ENCODE data around the gene PGA3.
A peak's percentile ranks its signal among the peaks of the same experiment; 100 is the strongest.
"Not testable (repeated sequence)": the region's sequence is repeated elsewhere in the genome, so short reads cannot be mapped to it uniquely, and the experiment has no call there.

PGA3 gene

DNA sequence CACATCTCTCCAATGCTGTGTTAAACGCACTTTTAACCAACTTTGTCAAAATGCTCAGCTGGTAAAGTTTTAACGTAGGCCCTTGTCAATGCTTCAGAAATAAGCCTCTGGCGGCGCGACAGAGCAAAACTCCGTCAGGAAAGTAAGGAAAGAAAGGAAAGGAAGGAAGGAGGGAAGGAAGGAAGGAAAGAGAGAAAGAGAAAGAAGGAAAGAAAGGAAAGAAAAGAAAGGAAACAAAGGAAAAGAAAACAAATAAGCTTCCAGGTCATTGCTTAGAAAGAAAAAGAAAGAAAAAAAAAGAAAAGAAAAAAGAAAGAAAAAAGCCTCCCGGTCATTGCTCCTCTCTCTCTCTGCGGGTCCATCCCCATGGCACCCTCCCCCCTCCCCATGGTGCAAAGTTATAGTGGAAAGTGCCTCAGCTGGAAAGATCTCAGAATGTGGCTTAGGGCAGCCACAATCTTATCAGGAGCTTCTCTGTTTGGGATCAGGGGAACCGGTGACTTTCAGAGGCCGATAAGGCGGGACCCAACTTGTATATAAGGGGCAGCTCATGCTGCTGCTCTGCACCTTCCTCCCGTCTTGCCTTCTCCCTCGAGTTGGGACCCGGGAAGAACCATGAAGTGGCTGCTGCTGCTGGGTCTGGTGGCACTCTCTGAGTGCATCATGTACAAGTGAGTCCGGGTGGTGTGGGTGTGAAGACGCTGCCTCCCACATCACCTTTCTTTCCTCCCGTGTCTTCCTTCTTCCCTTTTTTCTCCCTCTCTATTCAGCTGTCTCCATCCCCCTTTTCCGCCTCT, at the start of gene PGA3:
PGA3 (plus strand) TSS at position 566 of the 797 bp plus-strand sequence; CDS start at position 616, 50 bp downstream.
- DNase-seq (ENCODE audit: low spot score) = not testable (repeated sequence)

GRCh38 chr11:61153593-61154095, 49.7 kb upstream of the PGA3 start:
- no peak for DNase-seq (ENCODE audit: low spot score)

DNA sequence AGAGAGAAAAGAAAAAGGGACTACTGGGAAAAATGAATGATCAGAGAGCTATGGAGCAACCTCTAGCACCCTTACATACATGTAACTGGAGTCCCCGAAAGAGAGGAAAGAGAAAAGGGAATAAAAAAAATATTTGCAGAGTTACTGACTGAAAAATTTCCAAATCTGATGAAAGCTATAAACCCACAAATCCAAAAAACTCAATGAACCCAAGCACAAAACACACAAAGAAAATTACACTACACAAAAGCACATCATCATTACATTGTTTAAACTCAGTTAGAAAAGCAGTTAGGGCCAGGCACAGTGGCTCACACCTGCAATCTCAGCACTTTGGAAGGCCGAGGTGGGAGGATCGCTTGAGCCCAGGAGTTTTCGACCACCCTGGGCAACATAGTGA, 48.8 kb upstream of the PGA3 start:
- no peak for DNase-seq (ENCODE audit: low spot score)

DNA sequence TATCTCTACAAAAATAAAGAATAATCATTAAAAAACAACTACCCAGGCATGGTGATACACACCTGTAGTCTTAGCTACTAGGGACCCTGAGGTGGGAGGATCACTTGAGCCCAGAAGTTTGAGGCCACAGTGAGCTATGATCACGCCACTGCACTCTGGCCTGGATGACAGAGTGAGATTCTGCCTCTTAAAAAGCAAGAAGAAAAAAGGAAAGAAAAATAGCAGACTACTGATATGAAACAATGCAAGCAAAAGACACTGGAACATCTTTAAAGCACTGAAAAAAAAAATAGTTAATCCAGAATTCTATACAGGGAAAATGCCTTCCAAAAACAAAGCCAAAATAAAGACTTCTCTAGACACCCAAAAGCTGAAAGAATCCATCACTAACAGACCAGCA, 48.0 kb upstream of the PGA3 start:
- no peak for DNase-seq (ENCODE audit: low spot score)

DNA sequence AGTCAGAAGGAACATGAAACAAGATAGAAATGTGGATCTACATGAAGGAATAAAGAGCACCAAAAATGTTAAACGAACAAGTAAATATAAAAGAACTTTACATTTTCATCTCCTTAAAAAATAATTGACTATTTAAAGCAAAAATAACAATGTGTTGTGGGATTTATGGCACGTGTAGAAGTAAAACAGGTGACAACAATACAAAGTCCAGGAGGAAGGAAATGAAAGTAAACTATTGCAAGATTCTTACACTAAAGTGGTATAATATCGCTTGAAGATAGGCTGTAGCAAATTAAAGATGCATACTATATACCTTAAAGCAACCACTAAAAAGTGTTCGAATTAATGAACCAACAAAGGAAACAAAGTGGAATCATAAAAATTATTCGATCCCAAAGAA, 47.6 kb upstream of the PGA3 start:
- no peak for DNase-seq (ENCODE audit: low spot score)

DNA sequence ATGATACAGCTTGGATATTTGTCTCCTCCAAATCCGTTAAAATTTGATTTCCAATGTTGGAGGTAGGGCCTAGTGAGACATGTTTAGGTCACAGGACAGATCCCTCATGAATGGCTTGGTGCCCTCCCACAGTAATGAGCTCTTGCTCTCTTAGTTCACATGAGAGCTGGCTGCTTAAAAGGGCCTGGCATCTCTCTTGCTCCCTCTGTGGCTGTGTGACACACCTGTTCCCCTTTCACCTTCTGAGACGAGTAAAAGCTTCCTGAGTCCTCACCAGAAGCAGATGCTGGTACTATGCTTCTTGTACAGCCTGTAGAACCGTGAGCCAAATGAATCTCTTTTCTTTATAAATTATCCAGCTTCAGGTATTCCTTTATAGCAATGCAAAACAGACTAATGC, 45.6 kb upstream of the PGA3 start:
- DNase-seq (ENCODE audit: low spot score) = no peak

DNA sequence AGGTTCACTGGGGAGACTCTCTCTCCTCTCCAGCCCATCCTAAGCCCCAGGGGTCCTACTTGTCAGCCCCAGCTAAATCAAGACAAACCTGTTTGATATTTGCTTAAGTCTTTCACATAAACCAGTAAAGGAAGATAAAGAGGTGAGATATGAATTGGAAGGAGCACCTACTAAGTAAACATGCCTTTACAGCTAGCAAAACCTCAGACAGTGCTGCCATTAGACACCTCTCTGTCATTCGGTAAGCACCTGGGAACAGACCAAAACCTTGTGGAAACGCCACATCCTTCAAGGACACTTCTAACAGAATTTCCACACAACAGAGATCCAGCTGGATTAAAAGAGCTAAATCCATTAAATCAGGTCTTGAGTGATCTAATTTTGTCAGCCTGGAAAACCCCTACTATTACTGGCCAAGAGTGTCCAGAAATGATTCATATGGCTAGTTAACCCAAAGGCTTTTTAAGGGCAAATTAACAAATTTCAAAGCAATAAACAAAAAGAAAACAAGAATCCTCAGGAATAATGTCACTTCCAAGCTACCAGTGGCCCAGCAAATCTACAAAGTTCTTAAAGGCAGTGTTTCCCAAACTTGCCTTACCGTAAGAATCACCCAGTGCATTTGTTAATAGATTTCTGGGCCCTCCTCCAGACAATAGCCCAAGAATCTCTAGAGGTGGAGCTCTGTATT, 44.5 kb upstream of the PGA3 start:
- DNase-seq (ENCODE audit: low spot score) = no peak

- DNase-seq (ENCODE audit: low spot score) = peak; percentile 8
Observed at GRCh38 chr11:61160487-61161189, 42.7 kb upstream of the PGA3 start.

DNA sequence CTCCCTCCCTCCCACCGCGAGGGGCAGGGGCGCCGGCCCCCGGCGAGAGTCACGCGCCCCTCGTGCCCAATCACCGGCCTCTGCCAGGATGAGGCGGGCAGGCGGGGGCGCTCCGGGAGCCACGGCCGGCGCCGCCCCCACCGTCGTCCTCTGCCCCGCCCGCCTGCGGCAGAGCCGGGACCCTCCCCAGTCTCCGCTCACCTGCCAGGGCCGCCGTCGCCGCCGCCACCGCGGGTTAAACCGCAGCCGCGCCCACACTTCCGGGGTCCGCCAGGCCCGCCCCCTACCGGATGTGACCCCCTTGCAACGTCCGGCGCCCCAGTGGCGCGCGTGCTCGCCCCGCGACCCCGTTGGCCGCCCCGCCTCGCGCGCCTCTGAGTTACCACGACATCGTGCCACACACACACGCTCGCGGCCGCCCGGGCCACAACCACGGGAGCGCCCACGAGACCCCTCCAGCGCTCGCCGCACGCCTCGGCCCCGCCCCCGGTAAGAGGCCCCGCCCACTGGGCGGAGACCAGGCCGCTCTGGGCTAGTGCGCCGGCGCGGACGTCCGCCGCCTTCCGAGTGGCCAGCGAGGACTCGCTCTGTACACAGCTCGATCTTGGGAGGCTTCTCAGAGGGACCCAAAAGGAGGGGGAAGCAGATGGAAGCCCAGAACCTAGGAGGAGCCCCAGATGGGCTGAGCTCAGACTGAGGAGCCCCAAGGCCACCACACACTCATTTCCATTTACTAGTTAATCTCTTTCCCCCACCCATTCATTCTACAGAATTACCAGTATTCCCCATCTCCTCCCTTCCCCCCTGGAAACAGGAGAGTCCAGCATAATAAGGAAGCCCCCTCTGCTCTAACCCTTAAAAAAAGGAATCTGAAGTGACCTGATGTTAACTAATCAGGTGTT, 41.9 kb upstream of the PGA3 start, which contains the start of gene VPS37C:
VPS37C (minus strand) TSS at position 237 of the 902 bp plus-strand sequence. CDS start 22,597 bp downstream, outside the sequence.
- DNase-seq (ENCODE audit: low spot score) = peak; percentile 86

DNA sequence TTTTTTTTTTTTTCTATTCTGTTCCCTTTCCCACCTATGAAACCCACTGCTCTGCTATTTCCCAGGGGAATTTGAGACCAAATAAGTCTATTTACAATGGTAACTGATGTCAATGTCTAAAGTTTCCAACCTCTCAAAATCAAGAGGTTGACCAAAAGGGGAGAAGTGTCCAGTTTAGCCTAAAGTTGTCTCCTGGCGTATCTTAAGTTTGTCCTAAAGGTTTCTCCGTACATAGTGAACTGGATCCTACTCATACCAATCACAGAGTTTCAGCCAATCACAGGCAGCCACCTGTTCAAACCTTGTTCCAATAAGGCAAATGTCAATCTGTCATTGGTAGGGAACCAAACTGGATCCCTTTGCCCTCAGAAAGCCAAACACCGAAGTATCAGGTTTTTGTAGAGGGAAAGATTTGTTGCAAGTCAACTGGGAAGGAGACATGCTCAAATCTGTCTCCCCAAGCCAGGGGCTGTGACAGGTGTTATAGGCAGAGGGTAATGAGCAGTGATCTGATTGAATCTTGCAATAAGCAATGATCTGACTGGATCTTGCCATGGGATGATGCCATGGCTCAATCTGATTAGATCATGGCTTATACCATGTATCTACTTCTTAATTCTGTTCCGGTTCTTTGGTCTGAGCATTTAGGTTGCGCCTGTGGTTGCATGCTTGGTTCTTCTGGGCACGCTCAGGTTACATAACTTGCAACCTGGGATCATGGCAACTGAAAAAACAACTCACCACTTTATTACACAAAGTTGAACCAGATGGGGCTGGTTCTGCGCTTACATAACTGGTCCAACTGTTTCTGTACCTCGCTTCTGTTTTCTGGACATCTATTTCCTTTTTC, 41.0 kb upstream of the PGA3 start:
- DNase-seq (ENCODE audit: low spot score) = peak; percentile 88

DNA sequence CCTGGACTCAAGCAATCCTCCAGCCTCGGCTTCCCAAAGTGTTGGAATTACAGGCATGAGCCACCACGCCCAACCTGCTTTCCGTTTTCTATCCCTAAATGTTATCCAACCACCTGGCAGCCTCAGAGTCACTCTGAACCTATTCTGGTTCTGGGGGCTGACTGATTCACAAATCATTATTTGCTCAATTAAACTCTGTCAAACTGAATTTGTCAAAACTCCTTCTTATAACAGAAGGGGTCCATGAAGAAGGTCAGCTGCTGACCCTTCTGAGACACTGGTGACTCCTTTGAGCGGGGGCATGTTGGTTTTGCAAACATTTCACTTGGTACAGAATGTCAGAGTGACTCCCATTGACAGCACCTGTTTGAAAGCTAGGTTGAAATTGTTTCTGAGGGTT, 40.3 kb upstream of the PGA3 start:
- DNase-seq (ENCODE audit: low spot score) = no peak

DNA sequence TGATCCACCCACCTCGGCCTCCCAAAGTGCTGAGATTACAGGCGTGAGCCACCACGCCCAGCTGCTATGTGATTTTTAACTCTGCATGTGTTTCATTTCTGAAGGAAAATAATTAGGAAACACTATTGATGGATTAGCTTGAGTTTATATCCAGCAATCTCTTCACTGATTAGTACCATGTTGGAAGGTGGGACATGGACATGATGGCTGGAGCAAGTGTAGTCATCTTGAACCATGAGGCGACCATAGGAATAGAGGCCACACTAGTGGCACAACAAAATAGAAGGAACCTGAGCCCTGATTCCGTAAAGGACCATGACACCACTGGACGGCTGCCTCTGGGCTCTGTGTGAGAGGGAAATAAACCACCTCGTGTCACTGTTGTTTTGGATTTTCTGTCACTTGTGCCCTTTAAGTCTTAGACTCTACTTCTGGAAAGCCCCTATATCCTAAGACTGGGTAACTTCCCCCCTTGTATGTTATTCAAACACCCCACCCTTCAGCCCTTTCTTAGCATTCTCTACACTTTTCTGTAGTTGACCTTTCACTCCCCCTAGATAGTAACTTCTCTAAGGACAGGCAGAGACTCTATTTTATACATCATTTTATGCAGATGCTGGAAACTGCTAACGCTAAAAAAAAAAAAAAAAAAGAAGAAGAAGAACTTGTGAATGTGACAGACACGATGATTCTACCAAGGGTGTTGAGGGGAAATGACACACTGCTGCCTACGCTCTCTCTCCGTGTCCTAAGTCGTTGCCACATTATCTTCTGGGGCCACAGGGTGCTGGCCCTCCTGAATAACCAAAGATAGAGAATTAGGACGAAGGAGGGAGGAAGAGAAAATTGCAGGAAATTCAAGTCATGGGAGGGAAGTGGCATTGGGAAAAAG, 39.4 kb upstream of the PGA3 start:
- DNase-seq (ENCODE audit: low spot score) = no peak

DNA sequence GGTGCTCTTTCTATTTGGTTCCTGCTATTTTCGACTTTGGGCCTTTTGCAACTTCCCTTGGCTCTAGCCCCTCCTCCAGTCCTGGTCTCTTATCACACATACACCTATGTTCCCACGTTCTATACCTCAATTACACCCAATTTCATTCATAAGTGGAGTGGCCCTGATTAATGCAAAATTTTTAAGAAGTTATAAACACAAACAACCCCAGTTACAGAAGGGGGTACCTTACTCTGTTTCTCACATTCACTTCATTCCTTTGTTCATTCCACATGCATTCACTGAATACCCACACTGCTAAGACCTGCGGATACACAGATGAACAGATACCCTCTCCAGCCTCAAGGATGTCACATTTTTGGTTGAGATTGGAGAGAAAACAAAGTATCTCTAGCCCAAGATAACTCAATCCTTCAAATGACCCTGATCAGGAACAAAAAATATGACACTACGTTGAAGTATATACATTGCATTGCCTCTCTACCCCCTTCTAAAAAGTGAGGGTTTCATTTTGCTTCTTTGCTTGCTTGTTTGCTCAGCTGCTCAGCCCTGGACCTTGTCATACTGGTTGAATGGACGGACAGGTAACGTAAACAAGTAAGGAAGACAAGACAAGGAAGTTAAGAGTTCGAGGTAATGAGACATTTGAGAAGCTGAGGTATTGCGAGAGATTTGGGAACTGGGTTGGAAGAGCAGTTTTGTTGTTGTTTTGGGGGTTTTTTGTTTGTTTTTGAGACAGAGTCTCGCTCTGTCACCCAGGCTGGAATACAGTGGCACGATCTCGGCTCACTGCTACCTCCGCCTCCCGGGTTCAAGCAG, 38.5 kb upstream of the PGA3 start:
- DNase-seq (ENCODE audit: low spot score) = no peak

DNA sequence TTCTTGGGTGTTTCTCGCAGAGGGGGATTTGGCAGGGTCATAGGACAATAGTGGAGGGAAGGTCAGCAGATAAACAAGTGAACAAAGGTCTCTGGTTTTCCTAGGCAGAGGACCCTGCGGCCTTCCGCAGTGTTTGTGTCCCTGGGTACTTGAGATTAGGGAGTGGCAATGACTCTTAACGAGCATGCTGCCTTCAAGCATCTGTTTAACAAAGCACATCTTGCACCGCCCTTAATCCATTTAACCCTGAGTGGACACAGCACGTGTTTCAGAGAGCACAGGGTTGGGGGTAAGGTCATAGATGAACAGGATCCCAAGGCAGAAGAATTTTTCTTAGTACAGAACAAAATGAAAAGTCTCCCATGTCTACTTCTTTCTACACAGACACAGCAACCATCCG, 37.5 kb upstream of the PGA3 start:
- DNase-seq (ENCODE audit: low spot score) = not testable (repeated sequence)

GRCh38 chr11:61166331-61166730, 37.0 kb upstream of the PGA3 start:
- not testable (repeated sequence) for DNase-seq (ENCODE audit: low spot score)

DNA sequence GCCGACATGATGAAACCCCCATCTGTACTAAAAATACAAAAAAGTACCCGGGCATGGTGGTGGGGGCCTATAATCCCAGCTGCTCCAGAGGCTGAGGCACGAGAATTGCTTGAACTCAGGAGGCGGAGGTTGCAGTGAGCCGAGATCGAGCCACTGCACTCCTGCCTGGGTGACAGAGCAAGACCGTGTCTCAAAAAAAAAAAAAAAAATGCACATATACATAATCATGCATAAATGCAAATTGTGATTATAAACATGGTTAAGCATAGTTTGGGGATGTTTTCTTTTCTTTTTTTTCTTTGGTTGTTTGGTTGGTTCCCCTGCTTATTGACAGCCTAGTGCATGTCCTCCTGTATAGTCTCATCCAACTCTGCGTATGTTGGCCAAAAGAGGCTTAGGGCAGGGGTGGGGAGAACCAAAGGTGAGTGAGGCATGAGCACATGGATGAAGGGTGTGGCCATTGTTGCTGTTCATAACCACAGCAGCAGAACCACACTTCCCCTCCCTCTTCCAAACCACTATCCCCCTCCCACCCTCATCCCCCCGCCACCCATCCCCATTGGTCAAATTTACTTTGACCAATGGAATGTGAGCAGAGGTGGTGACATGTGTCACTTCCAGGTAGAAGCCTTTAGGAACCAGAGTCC, 35.1 kb upstream of the PGA3 start:
- DNase-seq (ENCODE audit: low spot score) = no peak

DNA sequence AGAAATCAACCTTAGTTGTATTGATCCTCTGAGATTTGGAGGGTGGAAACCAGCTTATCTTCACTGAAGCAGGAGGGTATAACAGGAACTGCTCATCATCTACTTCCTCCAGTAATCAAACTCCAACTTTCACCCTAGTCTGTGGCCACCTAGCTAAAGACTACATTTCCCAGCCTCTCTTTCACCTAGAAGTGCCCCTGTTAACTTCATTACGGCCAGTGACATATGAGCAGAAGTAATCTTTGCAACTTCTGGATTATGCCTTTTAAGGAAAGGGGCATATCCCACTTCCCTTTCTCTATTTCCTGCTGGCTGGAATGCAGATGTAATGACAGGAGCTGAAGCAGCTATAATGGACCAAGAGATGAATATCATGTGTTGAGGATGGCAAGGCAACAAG, 34.5 kb upstream of the PGA3 start:
- DNase-seq (ENCODE audit: low spot score) = no peak

DNA sequence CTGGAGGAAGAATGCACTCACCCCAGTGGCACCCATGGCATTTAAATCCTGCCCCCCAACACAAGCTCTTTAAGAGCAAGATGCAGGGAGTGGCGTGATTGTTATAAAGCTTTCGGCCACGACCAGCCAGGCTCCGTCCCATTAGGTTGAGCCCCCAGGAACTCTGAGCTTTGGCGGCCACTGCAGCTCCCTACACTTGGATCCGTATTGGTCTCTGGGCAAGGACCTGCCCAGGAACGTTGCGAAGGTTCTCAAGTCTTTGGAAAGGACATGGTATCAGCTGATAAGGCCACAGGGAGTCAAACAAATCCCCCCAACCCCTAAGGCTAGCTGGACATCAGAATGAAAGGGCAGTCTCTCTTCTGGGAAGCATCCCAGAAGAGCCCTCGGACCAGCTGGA, 32.7 kb upstream of the PGA3 start:
- no peak for DNase-seq (ENCODE audit: low spot score)
